Measurements from ENCODE around the gene GRIN2D. TPM values are rescaled to one million over a fixed set of nuclear protein-coding genes. Genes with fewer than 3 reads are reported as not detected.
A peak's percentile ranks its signal among the peaks of the same experiment; 100 is the strongest.

The GRIN2D gene
- total RNA-seq, 1 donor from 2014 or later, result 4.3 TPM

DNA sequence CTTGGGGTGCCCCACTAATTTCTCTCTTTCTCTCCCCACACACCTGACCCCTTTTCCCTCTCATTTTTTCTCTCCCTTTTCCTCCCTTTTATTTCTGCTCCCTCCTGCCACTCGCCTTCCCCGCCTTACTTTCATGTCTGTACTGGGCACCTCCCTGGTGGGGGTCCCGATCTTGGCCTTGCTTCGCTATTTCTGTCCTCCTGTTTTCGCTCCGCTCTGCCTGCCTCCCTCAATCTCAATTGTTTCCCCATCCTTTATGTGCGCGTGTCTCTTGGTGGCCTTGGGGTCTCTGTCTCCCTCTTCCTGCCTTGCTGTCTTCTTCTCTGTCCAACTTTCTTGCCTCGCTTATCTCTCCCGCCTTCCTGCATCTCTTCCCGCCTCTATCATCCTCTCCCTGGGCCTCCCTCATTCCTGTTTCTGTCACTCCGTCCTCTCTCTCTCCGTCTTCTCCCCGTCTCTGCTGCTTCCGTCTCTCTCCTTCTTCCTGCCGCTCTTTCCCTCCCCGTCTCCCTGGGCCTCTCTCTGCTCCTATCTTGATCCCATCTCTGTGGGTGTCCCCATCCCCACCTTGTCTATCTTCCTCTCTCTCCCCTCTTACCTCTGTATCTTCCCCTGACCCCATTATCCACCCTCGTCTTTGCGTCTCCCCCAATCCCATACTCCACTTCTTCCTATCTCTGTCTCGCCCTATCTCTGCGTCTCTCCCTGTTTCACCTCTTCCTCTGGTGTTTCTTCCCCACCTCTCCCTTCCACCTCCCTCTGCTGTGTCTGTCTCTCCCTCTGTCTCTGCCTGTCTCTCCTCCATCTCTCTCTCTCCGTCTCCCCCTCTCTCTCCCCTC, 4.0 kb downstream of the GRIN2D start:
- peak; percentile 72 for DNase-seq (ENCODE audit: low spot score)

DNA sequence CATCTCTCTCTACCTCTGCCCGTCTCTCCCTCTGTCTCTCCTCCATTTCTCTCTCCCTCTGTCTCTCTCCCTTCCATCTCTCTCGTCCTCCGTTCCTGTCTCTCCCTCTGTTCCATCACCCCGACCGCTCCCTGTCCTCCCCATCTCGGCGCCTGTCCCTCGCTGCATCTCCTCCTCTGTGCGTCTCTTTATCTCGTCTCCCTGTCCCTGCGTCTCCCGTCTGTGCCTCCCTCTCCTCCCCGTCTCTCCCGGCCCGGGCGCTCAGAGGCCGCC, 4.6 kb downstream of the GRIN2D start:
- no peak for DNase-seq (ENCODE audit: low spot score)

DNA sequence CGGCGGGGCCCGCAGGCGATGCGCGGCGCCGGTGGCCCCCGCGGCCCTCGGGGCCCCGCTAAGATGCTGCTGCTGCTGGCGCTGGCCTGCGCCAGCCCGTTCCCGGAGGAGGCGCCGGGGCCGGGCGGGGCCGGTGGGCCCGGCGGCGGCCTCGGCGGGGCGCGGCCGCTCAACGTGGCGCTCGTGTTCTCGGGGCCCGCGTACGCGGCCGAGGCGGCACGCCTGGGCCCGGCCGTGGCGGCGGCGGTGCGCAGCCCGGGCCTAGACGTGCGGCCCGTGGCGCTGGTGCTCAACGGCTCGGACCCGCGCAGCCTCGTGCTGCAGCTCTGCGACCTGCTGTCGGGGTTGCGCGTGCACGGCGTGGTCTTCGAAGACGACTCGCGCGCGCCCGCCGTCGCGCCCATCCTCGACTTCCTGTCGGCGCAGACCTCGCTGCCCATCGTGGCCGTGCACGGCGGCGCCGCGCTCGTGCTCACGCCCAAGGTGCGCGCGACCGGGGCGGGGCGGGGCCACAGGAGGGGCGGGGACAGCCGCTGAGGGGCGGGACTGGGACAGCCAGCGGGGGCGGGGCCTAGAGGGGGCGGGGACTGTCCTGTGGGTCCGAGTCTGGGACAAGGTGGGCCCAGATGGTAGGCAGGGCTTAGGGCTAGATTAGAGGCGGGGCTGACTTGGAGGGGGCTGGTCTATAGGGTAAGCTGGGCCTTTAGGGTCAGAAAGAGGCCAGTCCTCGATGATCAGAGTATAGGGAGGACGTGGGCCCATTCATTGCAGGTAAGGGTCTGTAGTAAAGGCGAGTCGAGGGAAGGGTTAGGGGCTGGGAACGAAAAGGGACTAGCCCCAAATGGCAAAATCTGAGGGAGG, 5.1 kb downstream of the GRIN2D start:
- peak; percentile 79 for DNase-seq (ENCODE audit: low spot score)

DNA sequence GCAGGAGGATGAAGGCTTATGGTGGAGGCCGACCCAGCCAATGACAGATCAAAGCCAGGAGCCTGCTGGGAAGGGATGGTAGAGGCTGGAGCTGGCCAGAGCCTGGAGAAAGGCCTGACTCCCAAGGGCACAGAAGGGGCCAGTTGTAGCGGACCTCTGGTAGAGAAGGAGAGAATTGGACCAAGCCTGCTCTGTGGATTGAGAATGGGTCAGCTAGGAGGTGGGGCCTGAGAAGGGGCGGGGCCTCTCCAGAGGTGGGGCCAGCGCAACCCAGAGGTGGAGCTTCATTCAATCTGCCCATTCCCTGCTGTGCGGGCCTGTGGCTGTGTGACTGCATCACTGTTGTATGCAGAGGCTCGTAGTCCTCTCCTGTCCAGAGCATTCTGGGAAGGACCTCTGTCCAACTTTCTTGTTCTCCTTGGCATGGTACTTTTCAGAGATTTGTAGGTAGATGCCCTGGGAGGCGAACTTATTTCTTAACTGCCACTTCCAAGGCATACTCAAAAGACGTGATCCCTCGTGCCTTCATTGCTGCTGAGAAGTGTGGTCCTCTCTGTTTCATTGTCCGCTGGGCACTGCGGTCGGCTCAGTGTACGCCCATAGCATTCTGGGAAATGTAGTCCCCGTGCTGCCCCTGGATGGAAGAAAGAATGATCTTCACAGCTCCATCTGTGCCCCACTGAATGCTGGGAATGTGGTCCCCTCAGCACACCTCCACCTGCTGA, 6.7 kb downstream of the GRIN2D start:
- DNase-seq (ENCODE audit: low spot score), result peak; percentile 60

GRCh38 chr19:48401287-48401686, 7.8 kb downstream of the GRIN2D start:
- DNase-seq (ENCODE audit: low spot score), result no peak

DNA sequence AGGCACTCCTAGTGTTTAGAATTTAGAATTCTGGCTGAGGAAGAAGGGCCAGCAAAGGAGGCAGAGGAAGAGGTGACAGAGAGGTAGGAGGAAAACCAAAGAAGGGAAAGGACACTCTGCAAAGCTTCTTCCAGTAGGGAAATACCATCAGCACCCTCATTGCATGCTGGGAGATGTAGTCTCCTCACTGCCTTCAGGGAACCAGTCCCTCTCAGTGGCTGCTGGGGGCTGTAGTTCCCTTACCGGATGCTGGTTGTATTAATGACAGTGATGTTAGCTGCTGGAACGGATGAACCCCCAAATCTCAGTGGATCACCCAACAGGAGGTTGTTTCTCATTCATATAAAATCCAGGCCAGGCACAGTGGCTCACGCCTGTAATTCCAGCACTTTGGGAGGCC, 10.1 kb downstream of the GRIN2D start:
- peak; percentile 61 for DNase-seq (ENCODE audit: low spot score)

DNA sequence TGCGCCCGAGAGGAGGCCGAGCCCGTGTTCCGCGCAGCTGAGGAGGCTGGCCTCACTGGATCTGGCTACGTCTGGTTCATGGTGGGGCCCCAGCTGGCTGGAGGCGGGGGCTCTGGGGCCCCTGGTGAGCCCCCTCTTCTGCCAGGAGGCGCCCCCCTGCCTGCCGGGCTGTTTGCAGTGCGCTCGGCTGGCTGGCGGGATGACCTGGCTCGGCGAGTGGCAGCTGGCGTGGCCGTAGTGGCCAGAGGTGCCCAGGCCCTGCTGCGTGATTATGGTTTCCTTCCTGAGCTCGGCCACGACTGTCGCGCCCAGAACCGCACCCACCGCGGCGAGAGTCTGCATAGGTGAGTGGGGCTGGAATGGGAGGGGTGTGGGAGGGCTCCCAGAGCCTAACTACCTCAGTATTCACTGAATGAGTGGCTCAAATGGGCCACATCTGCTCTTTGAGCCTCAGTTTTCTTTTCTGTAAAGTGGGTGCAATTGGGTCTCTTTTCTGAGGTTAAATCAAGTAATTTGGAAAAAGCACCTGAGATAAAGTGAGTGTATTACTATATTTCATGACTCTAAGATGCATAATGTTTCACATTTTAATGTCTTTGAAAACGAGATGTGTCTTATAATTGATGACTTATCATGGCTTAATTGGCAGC, 11.7 kb downstream of the GRIN2D start:
- no peak for DNase-seq (ENCODE audit: low spot score)

GRCh38 chr19:48405850-48406249, 12.4 kb downstream of the GRIN2D start:
- DNase-seq (ENCODE audit: low spot score), result no peak

DNA sequence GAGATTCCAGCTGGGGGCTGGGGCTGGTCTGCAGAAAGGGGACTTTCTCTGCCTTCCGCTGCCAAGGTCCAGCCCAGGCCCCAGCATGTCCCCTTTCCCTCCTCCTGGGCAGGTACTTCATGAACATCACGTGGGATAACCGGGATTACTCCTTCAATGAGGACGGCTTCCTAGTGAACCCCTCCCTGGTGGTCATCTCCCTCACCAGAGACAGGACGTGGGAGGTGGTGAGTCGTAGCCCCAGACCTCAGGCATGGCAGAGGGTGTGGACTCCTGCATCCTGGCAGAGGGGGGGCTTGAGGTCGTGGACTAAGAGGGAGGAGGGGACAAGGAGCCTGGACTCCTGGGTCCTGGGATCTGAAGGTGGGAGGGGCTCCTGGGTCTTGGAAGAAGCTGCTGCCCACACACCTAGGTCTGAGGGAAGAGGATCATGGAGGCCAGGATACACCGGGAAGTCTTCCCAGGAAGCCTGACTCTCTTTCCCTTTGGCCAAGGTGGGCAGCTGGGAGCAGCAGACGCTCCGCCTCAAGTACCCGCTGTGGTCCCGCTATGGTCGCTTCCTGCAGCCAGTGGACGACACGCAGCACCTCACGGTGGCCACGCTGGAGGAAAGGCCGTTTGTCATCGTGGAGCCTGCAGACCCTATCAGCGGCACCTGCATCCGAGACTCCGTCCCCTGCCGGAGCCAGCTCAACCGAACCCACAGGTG, 20.6 kb downstream of the GRIN2D start:
- DNase-seq (ENCODE audit: low spot score), result no peak

DNA sequence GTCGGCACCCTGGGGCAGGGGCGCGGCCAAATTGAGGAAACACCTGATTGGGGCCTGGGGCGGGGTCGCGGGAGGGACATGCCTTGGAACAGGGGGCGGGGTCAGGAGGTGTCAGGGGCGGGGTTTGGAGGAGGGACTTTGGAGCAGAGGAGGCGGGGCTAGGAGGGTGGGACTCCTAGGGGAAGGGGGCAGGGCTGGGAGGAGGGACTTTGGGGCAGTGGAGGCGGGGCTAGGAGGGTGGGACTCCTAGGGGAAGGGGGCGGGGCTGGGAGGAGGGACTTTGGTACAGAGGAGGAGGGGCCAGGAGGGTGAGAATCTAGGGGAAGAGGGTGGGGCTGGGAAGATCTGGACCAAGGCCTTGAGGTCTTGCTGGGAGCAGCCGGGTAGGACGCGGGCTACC, 21.9 kb downstream of the GRIN2D start:
- DNase-seq (ENCODE audit: low spot score), result no peak

- DNase-seq (ENCODE audit: low spot score), result no peak
These were observed 22.3 kb downstream of the GRIN2D start for GRCh38 chr19:48415806-48416221.

DNA sequence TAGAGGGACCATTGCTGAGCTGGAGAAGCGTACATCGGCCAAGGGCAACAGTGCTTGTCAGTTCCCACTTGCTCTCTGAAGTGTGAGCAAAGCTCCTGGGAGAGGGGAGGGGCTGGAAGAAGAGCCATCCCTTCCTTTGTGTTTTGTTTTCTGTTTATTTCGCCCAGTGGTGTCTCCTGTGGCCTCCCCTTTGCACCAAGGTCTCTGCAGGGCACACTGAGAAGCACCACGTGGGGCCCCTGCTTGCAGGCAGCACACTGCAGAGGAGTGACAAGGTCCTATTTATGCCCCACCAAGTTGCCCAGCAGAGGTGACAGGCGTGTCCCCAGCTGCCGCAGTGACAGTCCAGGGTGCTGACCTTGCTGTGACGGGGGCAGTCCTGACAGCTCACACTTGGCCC, 24.0 kb downstream of the GRIN2D start:
- DNase-seq (ENCODE audit: low spot score), result no peak

- DNase-seq (ENCODE audit: low spot score), result no peak
These were observed 25.0 kb downstream of the GRIN2D start for GRCh38 chr19:48418317-48419064.

- DNase-seq (ENCODE audit: low spot score), result peak; percentile 51
These were observed 25.9 kb downstream of the GRIN2D start for GRCh38 chr19:48419158-48419920.

DNA sequence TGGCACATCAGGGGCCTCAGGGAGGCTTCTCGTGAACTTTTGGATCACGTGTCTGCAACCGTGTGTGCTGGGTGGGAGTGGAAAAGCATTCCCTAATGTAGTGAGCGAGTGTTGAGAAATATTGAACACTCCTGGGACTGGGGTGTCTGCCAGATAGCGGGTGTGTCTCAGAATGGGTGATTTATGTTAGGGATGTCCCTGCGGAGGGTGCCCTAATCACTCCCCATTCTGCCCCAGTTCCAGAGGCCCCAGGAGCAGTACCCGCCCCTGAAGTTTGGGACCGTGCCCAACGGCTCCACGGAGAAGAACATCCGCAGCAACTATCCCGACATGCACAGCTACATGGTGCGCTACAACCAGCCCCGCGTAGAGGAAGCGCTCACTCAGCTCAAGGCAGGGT, 28.1 kb downstream of the GRIN2D start:
- peak; percentile 49 for DNase-seq (ENCODE audit: low spot score)

- peak; percentile 49 for DNase-seq (ENCODE audit: low spot score)
These were observed 31.3 kb downstream of the GRIN2D start for GRCh38 chr19:48424694-48425219.

- no peak for DNase-seq (ENCODE audit: low spot score)
These were observed 35.2 kb downstream of the GRIN2D start for GRCh38 chr19:48428670-48429069.

- no peak for DNase-seq (ENCODE audit: low spot score)
These were observed 39.9 kb downstream of the GRIN2D start for GRCh38 chr19:48433337-48433736.

DNA sequence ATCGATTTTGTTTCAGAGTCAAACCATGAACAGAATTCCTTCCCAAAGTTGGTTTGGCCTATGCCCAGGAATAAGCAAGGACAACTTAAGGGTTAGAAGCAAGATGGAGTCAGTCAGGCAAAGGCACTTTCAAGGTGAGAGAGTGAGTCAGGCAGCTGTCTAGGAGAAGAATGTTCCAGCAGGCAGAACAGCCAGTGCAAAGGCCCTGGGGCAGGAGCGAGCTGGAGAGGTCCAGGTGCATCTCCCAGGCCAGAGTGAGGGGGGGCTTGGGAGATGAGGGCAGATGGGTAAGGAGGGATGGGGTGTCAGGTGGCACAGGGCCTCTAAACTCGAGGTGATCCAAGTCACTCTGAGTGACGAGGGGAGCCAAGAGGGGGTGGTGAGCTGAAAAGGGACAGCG, 43.1 kb downstream of the GRIN2D start:
- no peak for DNase-seq (ENCODE audit: low spot score)
